Upper lobe of left lung (tissue), 4 donors: ENCODE data around the gene PPM1M.

Source experiments
- EP300 ChIP-seq, 4 donors: sonication (generic); formaldehyde crosslinking; IDR thresholded peaks; one replicate each; pipeline ENCODE4 v1.5.1; 2017; ENCODE audit warnings: antibody characterized with exemption in 4 of 4, control low read depth in 2 of 4
- TF ChIP-seq, protein P1 (sequence below), 6 experiments: fragments of 450-650 bp in 4 of 6; fragments of 200-600 bp in 2 of 6; sonication (generic) in 2 of 6; IDR thresholded peaks; one replicate each; pipeline ENCODE4 v1.5.1; 2016 to 2019; ENCODE audit warnings: antibody characterized with exemption in 6 of 6

DNA sequence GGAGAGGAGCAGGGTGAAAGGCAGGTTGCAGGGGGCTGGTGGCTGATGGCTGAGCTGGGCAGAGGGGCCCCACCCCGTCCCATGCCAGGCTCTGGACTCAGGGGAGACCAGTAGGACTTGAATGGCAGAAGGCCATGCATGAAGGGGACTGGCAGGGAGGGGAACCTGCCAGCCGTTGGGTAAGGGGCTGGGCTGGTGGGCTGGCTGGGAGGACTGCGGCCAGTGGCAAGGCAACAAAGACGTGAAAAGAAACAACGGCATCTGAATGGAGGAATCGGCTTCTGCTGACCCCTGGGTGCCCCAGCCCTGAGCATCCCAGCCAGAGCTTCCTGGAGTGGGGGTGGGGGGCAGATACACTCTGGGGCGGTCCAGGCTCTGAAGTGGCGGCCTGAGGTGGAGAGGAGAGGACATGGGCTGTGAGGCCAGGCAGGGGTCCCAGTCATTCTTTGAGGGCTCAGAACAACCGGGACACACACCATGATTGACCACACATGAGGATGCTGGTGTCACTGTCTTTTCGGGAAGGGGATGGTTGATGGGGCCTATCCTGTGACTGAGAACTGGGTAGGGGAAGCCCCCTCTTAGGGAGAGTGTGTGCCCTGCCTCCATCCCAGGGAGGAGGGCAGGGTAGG lies 53.8 kb downstream of the PPM1M start:
- TF ChIP-seq EP300 (IDR thresholded peaks at IDR 0.05) = no peak
- TF ChIP-seq, protein P1, sequence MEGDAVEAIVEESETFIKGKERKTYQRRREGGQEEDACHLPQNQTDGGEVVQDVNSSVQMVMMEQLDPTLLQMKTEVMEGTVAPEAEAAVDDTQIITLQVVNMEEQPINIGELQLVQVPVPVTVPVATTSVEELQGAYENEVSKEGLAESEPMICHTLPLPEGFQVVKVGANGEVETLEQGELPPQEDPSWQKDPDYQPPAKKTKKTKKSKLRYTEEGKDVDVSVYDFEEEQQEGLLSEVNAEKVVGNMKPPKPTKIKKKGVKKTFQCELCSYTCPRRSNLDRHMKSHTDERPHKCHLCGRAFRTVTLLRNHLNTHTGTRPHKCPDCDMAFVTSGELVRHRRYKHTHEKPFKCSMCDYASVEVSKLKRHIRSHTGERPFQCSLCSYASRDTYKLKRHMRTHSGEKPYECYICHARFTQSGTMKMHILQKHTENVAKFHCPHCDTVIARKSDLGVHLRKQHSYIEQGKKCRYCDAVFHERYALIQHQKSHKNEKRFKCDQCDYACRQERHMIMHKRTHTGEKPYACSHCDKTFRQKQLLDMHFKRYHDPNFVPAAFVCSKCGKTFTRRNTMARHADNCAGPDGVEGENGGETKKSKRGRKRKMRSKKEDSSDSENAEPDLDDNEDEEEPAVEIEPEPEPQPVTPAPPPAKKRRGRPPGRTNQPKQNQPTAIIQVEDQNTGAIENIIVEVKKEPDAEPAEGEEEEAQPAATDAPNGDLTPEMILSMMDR (IDR thresholded peaks at IDR 0.05) = no peak
